DMS79 (cell line): Measurements from ENCODE around the gene ZNF207.
"Not testable (repeated sequence)": the region's sequence is repeated elsewhere in the genome, so short reads cannot be mapped to it uniquely, and the experiment has no call there.

Source experiments
- DNase-seq: peaks from one replicate; lab custom pipeline; 2025; lab: John Stamatoyannopoulos, UW

ZNF207 gene

DNA sequence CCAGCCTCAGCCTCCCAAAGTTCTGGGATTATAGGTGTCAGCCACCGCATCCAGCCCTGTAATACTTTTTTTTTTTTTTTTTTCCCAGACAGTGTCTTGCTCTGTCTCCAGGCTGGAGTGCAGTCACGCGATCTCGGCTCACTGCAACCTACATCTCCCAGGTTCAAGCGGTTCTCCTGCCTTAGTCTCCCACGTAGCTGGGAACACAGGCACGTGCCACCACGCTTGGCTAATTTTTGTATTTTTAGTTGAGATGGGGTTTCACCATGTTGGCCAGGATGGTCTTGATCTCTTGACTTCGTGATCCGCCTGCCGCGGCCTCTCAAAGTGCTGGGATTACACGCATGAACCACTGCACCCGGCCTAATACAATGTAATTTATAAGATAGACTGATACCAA is 38.2 kb downstream of the ZNF207 start:
- DNase-seq = not testable (repeated sequence)

DNA sequence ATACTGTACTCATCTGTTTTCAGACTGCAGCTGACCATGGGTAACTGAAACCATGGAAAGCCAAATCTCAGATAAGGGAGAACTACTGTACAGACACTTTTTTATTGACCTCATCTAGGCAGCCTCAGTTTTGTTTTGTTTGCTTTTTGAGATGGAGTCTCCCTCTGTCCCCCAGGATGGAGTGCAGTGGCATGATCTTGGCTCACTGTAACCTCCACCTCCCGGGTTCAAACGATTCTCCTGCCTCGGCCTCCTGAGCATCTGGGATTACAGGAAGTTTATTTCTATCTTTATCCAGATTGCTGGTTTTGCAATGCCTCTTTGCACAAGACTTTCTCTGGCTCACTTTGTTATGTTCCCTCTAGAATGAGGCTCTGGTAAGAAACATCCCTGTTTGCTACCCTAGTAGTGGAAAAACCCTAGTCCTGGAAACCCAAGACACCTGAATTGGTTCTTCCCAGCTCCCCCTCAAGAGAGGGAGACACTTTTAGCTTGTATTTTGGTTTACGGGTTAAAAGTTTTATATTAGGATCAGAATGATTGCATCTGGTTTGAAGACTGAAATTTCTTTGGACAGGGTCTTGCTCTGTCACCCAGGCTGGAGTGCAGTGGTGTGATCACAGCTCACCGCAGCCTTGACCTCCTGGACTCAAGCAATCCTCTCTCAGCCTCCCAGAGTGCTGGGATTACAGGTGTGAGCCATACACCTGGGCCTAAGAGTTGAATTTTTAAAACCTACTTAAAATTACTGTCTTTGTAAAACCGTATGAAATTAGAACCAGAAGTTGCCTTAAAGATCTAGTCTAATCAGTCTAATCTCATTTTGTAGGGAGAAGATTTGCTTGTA is 38.9 kb downstream of the ZNF207 start:
- no peak for DNase-seq

DNA sequence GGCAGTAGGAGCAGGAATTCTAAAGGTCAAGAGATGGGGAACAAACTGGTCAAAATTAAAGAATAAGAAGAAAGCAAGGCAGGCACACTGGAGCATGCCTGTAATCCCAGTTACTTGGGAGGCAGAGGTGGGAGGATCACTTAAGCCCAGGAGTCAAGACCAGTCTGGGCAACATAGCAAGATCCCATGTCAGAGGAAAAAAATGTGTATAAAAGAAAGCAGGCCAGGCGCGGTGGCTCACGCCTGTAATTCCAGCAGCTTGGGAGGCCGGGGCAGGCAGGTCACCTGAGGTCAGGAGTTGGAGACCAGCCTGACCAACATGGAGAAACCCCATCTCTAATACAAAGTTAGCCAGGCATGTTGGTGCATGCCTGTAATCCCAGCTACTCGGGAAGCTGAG is 43.9 kb downstream of the ZNF207 start:
- DNase-seq = no peak

- no peak for DNase-seq
Measured at GRCh38 chr17:32396343-32396742, 46.4 kb downstream of the ZNF207 start.

GRCh38 chr17:32398946-32399345 is 49.0 kb downstream of the ZNF207 start:
- no peak for DNase-seq

- not testable (repeated sequence) for DNase-seq
Measured at GRCh38 chr17:32410085-32410484, 60.1 kb downstream of the ZNF207 start.

GRCh38 chr17:32426894-32427293 is 76.9 kb downstream of the ZNF207 start:
- no peak for DNase-seq

GRCh38 chr17:32429598-32429997 is 79.6 kb downstream of the ZNF207 start:
- no peak for DNase-seq
